IMR-90 (cell line): ENCODE results near the gene WDFY1. TPM values are rescaled to one million over a fixed set of nuclear protein-coding genes. Genes with fewer than 3 reads are reported as not detected.

ENCODE experiments used
- ATAC-seq: fragments of 200-7000 bp; cut with Tn5 transposase; 2 replicates; pipeline ENCODE4 v1.9.1; 2020; ENCODE audit warnings: low read depth, mild to moderate bottlenecking, moderate library complexity
- BruUV-seq: library from RNA; stranded (reverse); fragments of 400-500 nt; replicated peaks from 2 replicates; lab custom pipeline; 2021; lab: Mats Ljungman, UMichigan
- CTCF ChIA-PET: fragments of 300-600 bp; formaldehyde crosslinking; extraction: SDS; loops from one replicate; lab custom pipeline; 2021; ENCODE audit warnings: antibody characterized with exemption; lab: Yijun Ruan, JAX
- POLR2A ChIA-PET: fragments of 300-600 bp; sonication (Branson Sonifier 250); formaldehyde crosslinking; loops from one replicate; lab custom pipeline; 2022; ENCODE audit warnings: antibody characterized with exemption; ENCODE audit not compliant: unreplicated experiment; lab: Charles Lee
- DNase-seq: peaks from one replicate; pipeline ENCODE4 v3.0.0; 2013
- H2AFZ ChIP-seq: replicated peaks from 2 replicates; pipeline ENCODE3; 2013; ENCODE audit warnings: low read length, mild to moderate bottlenecking; ENCODE audit not compliant: poor library complexity
- H2AK5ac ChIP-seq: 2 replicates; pipeline ENCODE4 v1.6.1; 2013; ENCODE audit warnings: low read depth, low read length, inconsistent platforms
- H2AK9ac ChIP-seq: replicated peaks from 2 replicates; pipeline ENCODE3; 2013; ENCODE audit warnings: mild to moderate bottlenecking, low read depth, low read length, moderate library complexity; ENCODE audit not compliant: poor library complexity
- H2BK120ac ChIP-seq: 2 replicates; pipeline ENCODE4 v1.6.1; 2013; ENCODE audit warnings: low read depth, low read length, inconsistent platforms
- H2BK15ac ChIP-seq: 3 replicates; pipeline ENCODE4 v1.6.1; 2013; ENCODE audit warnings: low read depth, low read length, inconsistent platforms
- H2BK20ac ChIP-seq: 2 replicates; pipeline ENCODE4 v1.6.1; 2013; ENCODE audit warnings: low read depth, mild to moderate bottlenecking, inconsistent platforms, low read length, moderate library complexity
- H2BK5ac ChIP-seq: 2 replicates; pipeline ENCODE4 v1.6.1; 2013; ENCODE audit warnings: mild to moderate bottlenecking, low read depth, low read length, inconsistent platforms; ENCODE audit not compliant: poor library complexity, severe bottlenecking
- H3K14ac ChIP-seq: replicated peaks from 2 replicates; pipeline ENCODE4 v1.6.1; 2013; ENCODE audit warnings: low read depth, low read length, inconsistent platforms
- H3K18ac ChIP-seq: 2 replicates; pipeline ENCODE4 v1.6.1; 2013; ENCODE audit warnings: low read depth, low read length, control low read depth
- H3K23ac ChIP-seq: 2 replicates; pipeline ENCODE4 v1.6.1; 2013; ENCODE audit warnings: low read depth, low read length, inconsistent platforms
- H3K27ac ChIP-seq: 2 replicates; pipeline ENCODE4 v1.5.1; 2013; ENCODE audit warnings: mild to moderate bottlenecking, control low read depth, low read length; ENCODE audit not compliant: insufficient read depth
- H3K27me3 ChIP-seq: 2 replicates; pipeline ENCODE4 v1.6.1; 2013; ENCODE audit warnings: low read length; ENCODE audit not compliant: control insufficient read depth, insufficient read depth
- H3K36me3 ChIP-seq: 2 replicates; pipeline ENCODE4 v1.6.1; 2013; ENCODE audit warnings: low read length, mixed read lengths; ENCODE audit not compliant: control insufficient read depth, insufficient read depth
- H3K4ac ChIP-seq: 2 replicates; pipeline ENCODE4 v1.6.1; 2013; ENCODE audit warnings: low read depth, low read length, inconsistent platforms
- H3K4me1 ChIP-seq: 2 replicates; pipeline ENCODE4 v1.6.1; 2013; ENCODE audit warnings: low read length, mixed read lengths; ENCODE audit not compliant: control insufficient read depth, insufficient read depth
- H3K4me2 ChIP-seq: 2 replicates; pipeline ENCODE4 v1.6.1; 2013; ENCODE audit warnings: low read depth, mild to moderate bottlenecking, control low read depth, low read length, moderate library complexity
- H3K4me3 ChIP-seq: 2 replicates; pipeline ENCODE4 v1.5.1; 2013; ENCODE audit warnings: low read depth, mild to moderate bottlenecking, control low read depth, low read length, moderate library complexity; ENCODE audit not compliant: insufficient read depth
- H3K56ac ChIP-seq: 2 replicates; pipeline ENCODE4 v1.6.1; 2013; ENCODE audit warnings: low read length, inconsistent platforms; ENCODE audit not compliant: insufficient read depth; ENCODE audit errors: extremely low read depth
- H3K79me1 ChIP-seq, 2 experiments: 2 replicates each; pipeline ENCODE4 v1.6.1; 2013; ENCODE audit warnings: low read length in 2 of 2, inconsistent platforms in 1 of 2, low read depth in 1 of 2
- H3K9ac ChIP-seq: 2 replicates; pipeline ENCODE4 v1.6.1; 2013; ENCODE audit warnings: low read depth, low read length, control low read depth
- H3K9me1 ChIP-seq: 2 replicates; pipeline ENCODE4 v1.6.1; 2013; ENCODE audit warnings: low read length, inconsistent platforms; ENCODE audit not compliant: insufficient read depth
- H3K9me3 ChIP-seq: 2 replicates; pipeline ENCODE4 v1.6.1; 2013; ENCODE audit warnings: low read length; ENCODE audit not compliant: control insufficient read depth, insufficient read depth
- H4K20me1 ChIP-seq: 2 replicates; pipeline ENCODE4 v1.6.1; 2013; ENCODE audit warnings: low read length, inconsistent platforms; ENCODE audit not compliant: insufficient read depth
- H4K5ac ChIP-seq: 2 replicates; pipeline ENCODE4 v1.6.1; 2013; ENCODE audit warnings: mild to moderate bottlenecking, low read depth, low read length, control low read depth
- H4K8ac ChIP-seq, 2 experiments: 2 replicates each; pipeline ENCODE4 v1.6.1; 2013; ENCODE audit warnings: low read depth in 2 of 2, low read length in 2 of 2, control low read depth in 1 of 2, inconsistent platforms in 1 of 2
- H4K91ac ChIP-seq: 2 replicates; pipeline ENCODE4 v1.6.1; 2013; ENCODE audit warnings: low read depth, low read length, inconsistent platforms; ENCODE audit not compliant: insufficient read depth
- ELK1 ChIP-seq: fragments of 150-350 bp; IDR thresholded peaks from 2 replicates; pipeline ENCODE4 v1.6.1; 2016; ENCODE audit warnings: low read depth, mild to moderate bottlenecking, low read length, moderate library complexity, borderline replicate concordance
- WGBS, 2 experiments: methylation state at CpG; one replicate each; pipeline versions ENCODE4 v1.1.5 to v1.1.7; 2013; ENCODE audit warnings: missing lambda C conversion rate in 2 of 2; ENCODE audit not compliant: insufficient read length in 1 of 2; ENCODE audit errors: extremely low coverage in 2 of 2; 5-methylcytosine and 5-hydroxymethylcytosine counted together
- dilution Hi-C: fragments of 300-500 bp; cut with HindIII; formaldehyde crosslinking; loops from one replicate; pipeline ENCODE4 v1.14.3; 2018; ENCODE audit warnings: low sequenced_read_pairs; ENCODE audit not compliant: unreplicated experiment
- in situ Hi-C: fragments of 300-500 bp; cut with MboI; formaldehyde crosslinking; loops from 3 replicates; pipeline ENCODE4 v1.14.3; 2019; ENCODE audit warnings: low sequenced_read_pairs, inconsistent platforms, mixed read lengths
- intact Hi-C: fragments of 100-400 bp; cut with micrococcal nuclease; formaldehyde crosslinking; loops from 2 replicates; pipeline ENCODE4 v1.10.0; 2022
- polyA plus RNA-seq, 3 experiments: library from polyadenylated mRNA; depleted of rRNA; stranded (reverse); fragments of >200 nt; gene quantifications; 2 replicates each; pipeline ENCODE4 v1.2.3, GENCODE V29; 2012; ENCODE audit warnings: low replicate concordance in 1 of 3
- total RNA-seq: library from RNA; depleted of rRNA; stranded (reverse); fragments of >200 nt; gene quantifications from 2 replicates; pipeline ENCODE4 v1.2.3, GENCODE V29; 2012
- TF ChIP-seq, protein P1 (sequence below): fragments of 150-350 bp; IDR thresholded peaks from 2 replicates; pipeline ENCODE4 v1.6.1; 2017; ENCODE audit warnings: mild to moderate bottlenecking, antibody characterized with exemption, low read length, low read depth

Gene WDFY1
- total and polyA plus RNA-seq, 2 of the 4 experiments (the other 2 are of a cell fraction): 35.6 to 93.6 TPM

GRCh38 chr2:223896833-223897311, 48.3 kb downstream of the WDFY1 start:
- ATAC-seq (no peak), DNase-seq (peak; percentile 12)
- Histone ChIP-seq H2BK15ac (no peak overlapping the region), H3K9me3 (no peaks in the 10 kb centered on the region), H2BK5ac (no peak overlapping the region), H3K27me3 (no peaks in the 10 kb centered on the region), H3K14ac (no peak overlapping the region), H3K4me3 (no peak overlapping the region), H2BK20ac (no peak overlapping the region), H4K5ac (no peak overlapping the region), H4K8ac (no peak overlapping the region), H3K79me1 (peaks cover 4 to 34% of the 10 kb centered on the region in 2 experiments), H3K27ac (no peak overlapping the region), H3K4me1 (peaks cover 1% of the 10 kb centered on the region), H3K36me3 (peaks cover 35% of the 10 kb centered on the region), H2AK5ac (no peak overlapping the region), H3K9me1 (peaks cover 5% of the 10 kb centered on the region; the same call in 1 of the 2 replicates), H3K23ac (no peak overlapping the region), H2BK120ac (no peak overlapping the region), H4K20me1 (no peaks in the 10 kb centered on the region), H3K4ac (no peak overlapping the region), H3K56ac (no peak overlapping the region), H2AFZ (no peak overlapping the region), H3K18ac (no peak overlapping the region), H2AK9ac (no peak overlapping the region), H3K9ac (no peak overlapping the region), H4K91ac (no peak overlapping the region), H3K4me2 (no peak overlapping the region)
- ChIA-PET CTCF (interaction anchor here (0.6 kb wide), 1 partner anchor 46 kb away, joined by 3 read pairs; no protein-coding TSS in a partner anchor), POLR2A (no interaction called here)
- in situ Hi-C loops: no loop called here
- TF ChIP-seq ELK1: no peak
- TF ChIP-seq, protein P1, sequence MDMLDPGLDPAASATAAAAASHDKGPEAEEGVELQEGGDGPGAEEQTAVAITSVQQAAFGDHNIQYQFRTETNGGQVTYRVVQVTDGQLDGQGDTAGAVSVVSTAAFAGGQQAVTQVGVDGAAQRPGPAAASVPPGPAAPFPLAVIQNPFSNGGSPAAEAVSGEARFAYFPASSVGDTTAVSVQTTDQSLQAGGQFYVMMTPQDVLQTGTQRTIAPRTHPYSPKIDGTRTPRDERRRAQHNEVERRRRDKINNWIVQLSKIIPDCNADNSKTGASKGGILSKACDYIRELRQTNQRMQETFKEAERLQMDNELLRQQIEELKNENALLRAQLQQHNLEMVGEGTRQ: no peak
- intact Hi-C loops: no loop called here
- dilution Hi-C loops: no loop called here
- WGBS, 2 experiments: 86% methylated on average over 1 of the region's 4 CpGs; no CpG with 5 or more reads in 1 of the 2 experiments
- no TSS peak for BruUV-seq
